WTC11 (cell line): ENCODE data around the gene CALR3.

Experiments
- FOXJ3 ChIP-seq: sonication (generic); formaldehyde crosslinking; IDR thresholded peaks from 2 replicates; pipeline ENCODE4 v1.9.0; 2021; ENCODE audit warnings: missing genetic modification reagents, mild to moderate bottlenecking, borderline replicate concordance
- JUN ChIP-seq: sonication (generic); formaldehyde crosslinking; IDR thresholded peaks from 2 replicates; pipeline ENCODE4 v1.8.0; 2023; ENCODE audit warnings: mild to moderate bottlenecking, missing genetic modification reagents
- NR3C1 ChIP-seq: sonication (generic); formaldehyde crosslinking; conservative IDR thresholded peaks from 2 replicates; pipeline ENCODE4 v1.8.1; 2023; ENCODE audit warnings: low read depth, mild to moderate bottlenecking, missing genetic modification reagents
- PRRX2 ChIP-seq: fragments of 250-450 bp; sonication (Bioruptor Pico); IDR thresholded peaks from 2 replicates; pipeline ENCODE4 v1.8.0; 2021; ENCODE audit warnings: mild to moderate bottlenecking
- TP53 ChIP-seq: sonication (generic); formaldehyde crosslinking; IDR thresholded peaks from 2 replicates; pipeline ENCODE4 v1.8.1; 2023; ENCODE audit warnings: mild to moderate bottlenecking, missing genetic modification reagents
- ZBTB21 ChIP-seq: sonication (generic); formaldehyde crosslinking; IDR thresholded peaks from 2 replicates; pipeline ENCODE4 v1.8.1; 2023; ENCODE audit warnings: mild to moderate bottlenecking, missing genetic modification reagents, borderline replicate concordance
- ZNF138 ChIP-seq: sonication (generic); formaldehyde crosslinking; conservative IDR thresholded peaks from 2 replicates; pipeline ENCODE4 v1.8.1; 2022; ENCODE audit warnings: mild to moderate bottlenecking, moderate library complexity, missing genetic modification reagents
- ZNF232 ChIP-seq: sonication (generic); formaldehyde crosslinking; IDR thresholded peaks from 2 replicates; pipeline ENCODE4 v1.8.0; 2022; ENCODE audit warnings: mild to moderate bottlenecking, missing genetic modification reagents
- TF ChIP-seq, protein P1 (sequence below): fragments of 200-600 bp; IDR thresholded peaks from 2 replicates; pipeline ENCODE4 v1.8.0; 2022; ENCODE audit warnings: antibody characterized with exemption
- TF ChIP-seq, protein P2 (sequence below): sonication (generic); formaldehyde crosslinking; IDR thresholded peaks from 2 replicates; pipeline ENCODE4 v1.8.1; 2022; ENCODE audit warnings: missing genetic modification reagents, borderline replicate concordance
- TF ChIP-seq, protein P3 (sequence below): sonication (generic); formaldehyde crosslinking; IDR thresholded peaks from 2 replicates; pipeline ENCODE4 v1.8.1; 2023; ENCODE audit warnings: mild to moderate bottlenecking, missing genetic modification reagents
- TF ChIP-seq, protein P4 (sequence below): sonication (generic); formaldehyde crosslinking; IDR thresholded peaks from 2 replicates; pipeline ENCODE4 v1.8.1; 2023; ENCODE audit warnings: mild to moderate bottlenecking, missing genetic modification reagents
- TF ChIP-seq, protein P5 (sequence below): sonication (generic); formaldehyde crosslinking; IDR thresholded peaks from 2 replicates; pipeline ENCODE4 v1.8.1; 2022; ENCODE audit warnings: mild to moderate bottlenecking, moderate library complexity, missing genetic modification reagents
- TF ChIP-seq, protein P6 (sequence below): sonication (generic); formaldehyde crosslinking; IDR thresholded peaks from 2 replicates; pipeline ENCODE4 v1.8.0; 2022; ENCODE audit warnings: mild to moderate bottlenecking, missing genetic modification reagents

DNA sequence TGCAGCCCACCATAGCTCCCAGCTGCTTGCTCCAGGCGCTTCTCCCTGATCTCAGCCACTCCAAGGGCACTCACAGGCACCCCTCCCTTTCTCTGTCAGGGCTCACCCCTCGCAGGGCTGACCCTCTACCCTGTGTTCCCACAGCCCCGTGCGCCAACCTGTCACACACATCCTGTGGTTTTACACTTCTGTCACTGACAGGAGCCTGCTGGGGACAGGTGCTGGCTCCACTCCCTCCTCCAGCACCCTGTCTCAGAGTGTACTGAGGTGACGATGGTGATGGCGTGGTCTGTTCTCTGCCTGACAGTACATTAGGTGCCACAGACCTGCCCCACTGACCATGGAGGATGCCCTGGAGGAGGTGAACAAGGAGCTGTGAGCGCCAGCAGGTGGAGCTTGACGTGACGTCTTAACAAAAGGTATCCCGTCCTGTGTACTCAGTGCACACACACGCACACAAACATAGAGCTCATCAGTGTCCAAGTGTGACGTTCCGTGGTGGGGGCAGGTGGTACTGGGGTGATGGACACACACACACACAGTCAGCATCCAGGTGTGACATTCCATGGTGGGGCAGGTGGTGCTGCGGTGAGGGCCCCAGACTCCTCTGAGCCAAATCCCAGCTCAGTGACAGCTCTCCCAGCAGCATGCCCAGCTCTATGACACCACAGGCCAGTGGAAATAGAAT lies 21.1 kb upstream of the CALR3 start:
- TF ChIP-seq, protein P1, sequence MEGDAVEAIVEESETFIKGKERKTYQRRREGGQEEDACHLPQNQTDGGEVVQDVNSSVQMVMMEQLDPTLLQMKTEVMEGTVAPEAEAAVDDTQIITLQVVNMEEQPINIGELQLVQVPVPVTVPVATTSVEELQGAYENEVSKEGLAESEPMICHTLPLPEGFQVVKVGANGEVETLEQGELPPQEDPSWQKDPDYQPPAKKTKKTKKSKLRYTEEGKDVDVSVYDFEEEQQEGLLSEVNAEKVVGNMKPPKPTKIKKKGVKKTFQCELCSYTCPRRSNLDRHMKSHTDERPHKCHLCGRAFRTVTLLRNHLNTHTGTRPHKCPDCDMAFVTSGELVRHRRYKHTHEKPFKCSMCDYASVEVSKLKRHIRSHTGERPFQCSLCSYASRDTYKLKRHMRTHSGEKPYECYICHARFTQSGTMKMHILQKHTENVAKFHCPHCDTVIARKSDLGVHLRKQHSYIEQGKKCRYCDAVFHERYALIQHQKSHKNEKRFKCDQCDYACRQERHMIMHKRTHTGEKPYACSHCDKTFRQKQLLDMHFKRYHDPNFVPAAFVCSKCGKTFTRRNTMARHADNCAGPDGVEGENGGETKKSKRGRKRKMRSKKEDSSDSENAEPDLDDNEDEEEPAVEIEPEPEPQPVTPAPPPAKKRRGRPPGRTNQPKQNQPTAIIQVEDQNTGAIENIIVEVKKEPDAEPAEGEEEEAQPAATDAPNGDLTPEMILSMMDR, result no peak
- TF ChIP-seq ZNF138 (CRISPR knock-in tag) (no peak), PRRX2 (CRISPR knock-in tag) (no peak), ZBTB21 (CRISPR knock-in tag) (no peak), TP53 (CRISPR knock-in tag) (no peak), JUN (no peak), ZNF232 (CRISPR knock-in tag) (no peak), FOXJ3 (CRISPR knock-in tag) (no peak), NR3C1 (no peak)
- TF ChIP-seq, protein P2, sequence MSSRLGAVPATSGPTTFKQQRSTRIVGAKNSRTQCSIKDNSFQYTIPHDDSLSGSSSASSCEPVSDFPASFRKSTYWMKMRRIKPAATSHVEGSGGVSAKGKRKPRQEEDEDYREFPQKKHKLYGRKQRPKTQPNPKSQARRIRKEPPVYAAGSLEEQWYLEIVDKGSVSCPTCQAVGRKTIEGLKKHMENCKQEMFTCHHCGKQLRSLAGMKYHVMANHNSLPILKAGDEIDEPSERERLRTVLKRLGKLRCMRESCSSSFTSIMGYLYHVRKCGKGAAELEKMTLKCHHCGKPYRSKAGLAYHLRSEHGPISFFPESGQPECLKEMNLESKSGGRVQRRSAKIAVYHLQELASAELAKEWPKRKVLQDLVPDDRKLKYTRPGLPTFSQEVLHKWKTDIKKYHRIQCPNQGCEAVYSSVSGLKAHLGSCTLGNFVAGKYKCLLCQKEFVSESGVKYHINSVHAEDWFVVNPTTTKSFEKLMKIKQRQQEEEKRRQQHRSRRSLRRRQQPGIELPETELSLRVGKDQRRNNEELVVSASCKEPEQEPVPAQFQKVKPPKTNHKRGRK, result no peak
- TF ChIP-seq, protein P3, sequence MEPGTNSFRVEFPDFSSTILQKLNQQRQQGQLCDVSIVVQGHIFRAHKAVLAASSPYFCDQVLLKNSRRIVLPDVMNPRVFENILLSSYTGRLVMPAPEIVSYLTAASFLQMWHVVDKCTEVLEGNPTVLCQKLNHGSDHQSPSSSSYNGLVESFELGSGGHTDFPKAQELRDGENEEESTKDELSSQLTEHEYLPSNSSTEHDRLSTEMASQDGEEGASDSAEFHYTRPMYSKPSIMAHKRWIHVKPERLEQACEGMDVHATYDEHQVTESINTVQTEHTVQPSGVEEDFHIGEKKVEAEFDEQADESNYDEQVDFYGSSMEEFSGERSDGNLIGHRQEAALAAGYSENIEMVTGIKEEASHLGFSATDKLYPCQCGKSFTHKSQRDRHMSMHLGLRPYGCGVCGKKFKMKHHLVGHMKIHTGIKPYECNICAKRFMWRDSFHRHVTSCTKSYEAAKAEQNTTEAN (CRISPR knock-in tag), result no peak
- TF ChIP-seq, protein P4, sequence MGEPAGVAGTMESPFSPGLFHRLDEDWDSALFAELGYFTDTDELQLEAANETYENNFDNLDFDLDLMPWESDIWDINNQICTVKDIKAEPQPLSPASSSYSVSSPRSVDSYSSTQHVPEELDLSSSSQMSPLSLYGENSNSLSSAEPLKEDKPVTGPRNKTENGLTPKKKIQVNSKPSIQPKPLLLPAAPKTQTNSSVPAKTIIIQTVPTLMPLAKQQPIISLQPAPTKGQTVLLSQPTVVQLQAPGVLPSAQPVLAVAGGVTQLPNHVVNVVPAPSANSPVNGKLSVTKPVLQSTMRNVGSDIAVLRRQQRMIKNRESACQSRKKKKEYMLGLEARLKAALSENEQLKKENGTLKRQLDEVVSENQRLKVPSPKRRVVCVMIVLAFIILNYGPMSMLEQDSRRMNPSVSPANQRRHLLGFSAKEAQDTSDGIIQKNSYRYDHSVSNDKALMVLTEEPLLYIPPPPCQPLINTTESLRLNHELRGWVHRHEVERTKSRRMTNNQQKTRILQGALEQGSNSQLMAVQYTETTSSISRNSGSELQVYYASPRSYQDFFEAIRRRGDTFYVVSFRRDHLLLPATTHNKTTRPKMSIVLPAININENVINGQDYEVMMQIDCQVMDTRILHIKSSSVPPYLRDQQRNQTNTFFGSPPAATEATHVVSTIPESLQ, result no peak
- TF ChIP-seq, protein P5, sequence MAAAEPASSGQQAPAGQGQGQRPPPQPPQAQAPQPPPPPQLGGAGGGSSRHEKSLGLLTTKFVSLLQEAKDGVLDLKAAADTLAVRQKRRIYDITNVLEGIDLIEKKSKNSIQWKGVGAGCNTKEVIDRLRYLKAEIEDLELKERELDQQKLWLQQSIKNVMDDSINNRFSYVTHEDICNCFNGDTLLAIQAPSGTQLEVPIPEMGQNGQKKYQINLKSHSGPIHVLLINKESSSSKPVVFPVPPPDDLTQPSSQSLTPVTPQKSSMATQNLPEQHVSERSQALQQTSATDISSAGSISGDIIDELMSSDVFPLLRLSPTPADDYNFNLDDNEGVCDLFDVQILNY (CRISPR knock-in tag), result no peak
- TF ChIP-seq, protein P6, sequence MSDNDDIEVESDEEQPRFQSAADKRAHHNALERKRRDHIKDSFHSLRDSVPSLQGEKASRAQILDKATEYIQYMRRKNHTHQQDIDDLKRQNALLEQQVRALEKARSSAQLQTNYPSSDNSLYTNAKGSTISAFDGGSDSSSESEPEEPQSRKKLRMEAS (CRISPR knock-in tag), result no peak
